Chondrocyte (in vitro differentiated cells): ENCODE results near the gene HOXB2. TPM values are rescaled to one million over a fixed set of nuclear protein-coding genes. Genes with fewer than 3 reads are reported as not detected.

ENCODE experiments used
- DNase-seq: peaks from one replicate; pipeline ENCODE4 v3.0.0; 2021; ENCODE audit warnings: mixed read lengths, low spot score
- H3K27ac Mint-ChIP-seq: one replicate; pipeline ENCODE4 v1.8.0; 2021; ENCODE audit warnings: mild to moderate bottlenecking, moderate library complexity, mixed read lengths; ENCODE audit not compliant: unreplicated experiment
- H3K27me3 Mint-ChIP-seq: 2 replicates; pipeline ENCODE4 v1.8.0; 2021; ENCODE audit warnings: low read depth, mixed read lengths
- H3K36me3 Mint-ChIP-seq: 2 replicates; pipeline ENCODE4 v1.8.0; 2021; ENCODE audit warnings: low read depth, mixed read lengths
- H3K4me1 Mint-ChIP-seq: 2 replicates; pipeline ENCODE4 v1.8.0; 2021; ENCODE audit warnings: low read depth, mild to moderate bottlenecking, mixed read lengths
- H3K4me3 Mint-ChIP-seq: one replicate; pipeline ENCODE4 v1.8.0; 2021; ENCODE audit warnings: mild to moderate bottlenecking, moderate library complexity, mixed read lengths; ENCODE audit not compliant: unreplicated experiment
- H3K9me3 Mint-ChIP-seq: 2 replicates; pipeline ENCODE4 v1.8.0; 2021; ENCODE audit warnings: low read depth, mixed read lengths
- total RNA-seq: library from RNA; stranded (reverse); gene quantifications from 3 replicates; pipeline ENCODE4 v1.2.1, GENCODE V29; 2021
- TF ChIP-seq, protein P1 (sequence below): fragments of 200-600 bp; sonication (generic); IDR thresholded peaks from 2 replicates; pipeline ENCODE4 v1.5.0; 2021; ENCODE audit warnings: antibody characterized with exemption, mild to moderate bottlenecking, moderate library complexity

HOXB2 gene
- total RNA-seq, 1 donor from 2014 or later, result 0.72 TPM

DNA sequence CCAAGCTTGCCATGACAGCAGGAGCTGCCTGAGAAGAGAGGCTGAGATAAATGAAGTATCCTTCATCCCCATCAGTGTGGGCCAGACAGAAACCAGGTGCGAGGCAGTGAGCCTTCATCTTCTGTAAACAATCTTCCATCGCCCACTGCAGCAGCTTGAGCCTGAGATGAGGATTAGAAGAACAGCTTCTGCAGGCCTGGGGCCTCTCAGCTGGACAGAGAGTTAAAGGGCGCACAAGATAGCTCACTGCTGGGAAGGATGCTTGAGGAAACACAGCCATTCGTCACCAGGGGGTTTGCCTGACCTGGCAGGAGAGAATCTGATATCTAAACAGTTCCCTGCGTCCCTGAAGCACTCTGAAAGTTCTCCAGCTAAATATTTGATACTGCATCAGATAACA lies 41.2 kb downstream of the HOXB2 start:
- H3K27ac Mint-ChIP-seq, result no peak overlapping the region
- peaks cover 54% of the 10 kb centered on the region for H3K27me3 Mint-ChIP-seq
- H3K9me3 Mint-ChIP-seq, result no peaks in the 10 kb centered on the region
- no peaks in the 10 kb centered on the region for H3K4me1 Mint-ChIP-seq
- H3K4me3 Mint-ChIP-seq, result no peak overlapping the region
- no peaks in the 10 kb centered on the region for H3K36me3 Mint-ChIP-seq
- TF ChIP-seq, protein P1, sequence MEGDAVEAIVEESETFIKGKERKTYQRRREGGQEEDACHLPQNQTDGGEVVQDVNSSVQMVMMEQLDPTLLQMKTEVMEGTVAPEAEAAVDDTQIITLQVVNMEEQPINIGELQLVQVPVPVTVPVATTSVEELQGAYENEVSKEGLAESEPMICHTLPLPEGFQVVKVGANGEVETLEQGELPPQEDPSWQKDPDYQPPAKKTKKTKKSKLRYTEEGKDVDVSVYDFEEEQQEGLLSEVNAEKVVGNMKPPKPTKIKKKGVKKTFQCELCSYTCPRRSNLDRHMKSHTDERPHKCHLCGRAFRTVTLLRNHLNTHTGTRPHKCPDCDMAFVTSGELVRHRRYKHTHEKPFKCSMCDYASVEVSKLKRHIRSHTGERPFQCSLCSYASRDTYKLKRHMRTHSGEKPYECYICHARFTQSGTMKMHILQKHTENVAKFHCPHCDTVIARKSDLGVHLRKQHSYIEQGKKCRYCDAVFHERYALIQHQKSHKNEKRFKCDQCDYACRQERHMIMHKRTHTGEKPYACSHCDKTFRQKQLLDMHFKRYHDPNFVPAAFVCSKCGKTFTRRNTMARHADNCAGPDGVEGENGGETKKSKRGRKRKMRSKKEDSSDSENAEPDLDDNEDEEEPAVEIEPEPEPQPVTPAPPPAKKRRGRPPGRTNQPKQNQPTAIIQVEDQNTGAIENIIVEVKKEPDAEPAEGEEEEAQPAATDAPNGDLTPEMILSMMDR, result no peak
- no peak for DNase-seq

DNA sequence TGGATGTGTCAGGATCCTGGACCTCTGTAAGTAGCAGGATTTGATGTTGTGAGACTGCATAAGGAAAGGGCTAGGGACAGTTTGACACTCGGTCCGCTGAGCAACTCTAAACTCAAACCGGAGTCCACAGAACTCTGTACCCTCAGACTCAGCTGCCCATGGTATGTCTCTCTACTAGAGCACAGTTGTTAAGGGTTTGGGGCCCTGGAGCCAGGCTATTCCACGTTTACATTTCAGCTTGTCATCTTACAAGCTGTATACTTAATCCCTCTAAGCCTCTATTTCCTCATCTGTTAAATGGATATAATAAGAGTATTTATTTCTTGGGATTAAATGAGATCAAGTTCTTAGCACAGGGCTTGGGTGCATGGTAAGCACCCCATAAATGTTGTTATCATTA lies 42.0 kb downstream of the HOXB2 start:
- no peaks in the 10 kb centered on the region for H3K9me3 Mint-ChIP-seq
- no peak for DNase-seq
- no peak overlapping the region for H3K4me3 Mint-ChIP-seq
- H3K27ac Mint-ChIP-seq, result no peak overlapping the region
- TF ChIP-seq, protein P1, result no peak
- H3K4me1 Mint-ChIP-seq, result no peaks in the 10 kb centered on the region
- H3K36me3 Mint-ChIP-seq, result no peaks in the 10 kb centered on the region
- H3K27me3 Mint-ChIP-seq, result peaks cover 62% of the 10 kb centered on the region

DNA sequence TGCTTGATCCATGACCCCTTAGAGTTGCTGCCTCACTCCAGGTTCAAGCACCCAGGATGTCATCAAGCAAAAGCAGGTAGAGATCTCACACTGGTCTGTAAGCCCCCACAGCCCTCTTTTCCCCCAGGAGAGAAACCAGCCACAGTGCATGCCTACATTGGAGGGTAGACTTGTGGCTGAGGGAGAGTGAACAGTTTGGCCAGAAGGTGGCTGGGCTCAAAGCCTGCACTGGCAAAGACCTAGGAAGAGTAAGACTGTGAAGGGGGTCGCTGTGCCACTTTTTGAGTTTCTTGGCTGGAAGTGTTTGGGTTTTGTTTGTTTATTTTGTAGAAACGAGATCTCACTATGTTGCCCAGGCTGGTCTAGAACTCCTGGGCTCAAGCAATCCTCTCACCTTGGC lies 42.6 kb downstream of the HOXB2 start:
- Mint-ChIP-seq H3K4me1 (no peaks in the 10 kb centered on the region), H3K36me3 (no peaks in the 10 kb centered on the region), H3K27ac (no peak overlapping the region), H3K9me3 (no peaks in the 10 kb centered on the region), H3K27me3 (peaks cover 67% of the 10 kb centered on the region), H3K4me3 (no peak overlapping the region)
- DNase-seq, result no peak
- TF ChIP-seq, protein P1, result no peak

DNA sequence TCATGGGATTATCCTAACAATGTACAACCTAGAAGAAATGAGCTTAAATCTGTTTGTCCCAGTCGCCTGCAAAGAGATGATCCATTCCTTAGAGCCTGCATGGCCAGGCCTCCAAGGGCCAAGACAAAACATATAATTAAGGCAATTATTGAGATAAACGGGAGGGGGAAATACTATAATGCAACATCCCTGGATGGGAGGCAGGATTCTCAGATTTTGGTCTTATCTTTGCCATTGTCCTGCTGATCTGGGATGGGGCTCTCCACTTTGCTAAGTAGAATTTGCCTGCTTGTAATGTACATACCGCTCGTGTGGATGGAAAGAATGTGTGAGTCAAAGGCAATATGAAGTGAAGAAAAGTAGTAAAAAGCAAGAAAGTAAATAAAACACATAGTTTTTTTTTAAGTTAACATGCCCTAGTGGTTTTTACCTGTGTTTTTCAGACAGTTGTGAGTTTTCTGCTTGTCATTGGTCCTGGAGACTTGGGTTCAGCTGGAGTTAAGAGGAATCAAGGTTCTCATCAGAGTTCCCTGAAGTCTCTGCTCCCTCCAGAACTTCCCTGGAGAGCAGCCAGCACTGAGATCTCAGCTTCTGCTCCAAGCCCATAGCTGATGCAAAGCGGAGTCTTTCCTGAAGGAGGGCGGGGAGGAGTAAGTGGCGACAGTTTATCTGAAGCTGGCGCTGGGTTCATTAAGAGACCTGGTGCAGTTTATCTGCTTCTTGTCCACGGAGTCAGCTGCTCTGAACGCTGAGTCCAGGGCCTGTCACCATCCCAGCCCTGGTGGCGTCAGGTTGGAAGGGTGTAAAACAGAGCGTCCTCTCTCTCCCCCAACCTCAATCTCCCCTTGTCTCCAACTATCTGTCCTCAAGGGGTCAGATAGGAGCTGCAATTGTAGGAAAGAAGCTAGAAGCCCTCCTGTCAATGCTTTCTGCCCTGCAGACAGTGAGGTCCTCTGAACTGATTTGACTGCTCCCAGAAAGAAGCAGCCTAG lies 44.2 kb downstream of the HOXB2 start:
- TF ChIP-seq, protein P1, result no peak
- H3K9me3 Mint-ChIP-seq, result no peaks in the 10 kb centered on the region
- H3K4me3 Mint-ChIP-seq, result no peak overlapping the region
- H3K27me3 Mint-ChIP-seq, result peaks cover 69% of the 10 kb centered on the region
- H3K36me3 Mint-ChIP-seq, result no peaks in the 10 kb centered on the region
- no peak for DNase-seq
- H3K27ac Mint-ChIP-seq, result no peak overlapping the region
- H3K4me1 Mint-ChIP-seq, result no peaks in the 10 kb centered on the region

DNA sequence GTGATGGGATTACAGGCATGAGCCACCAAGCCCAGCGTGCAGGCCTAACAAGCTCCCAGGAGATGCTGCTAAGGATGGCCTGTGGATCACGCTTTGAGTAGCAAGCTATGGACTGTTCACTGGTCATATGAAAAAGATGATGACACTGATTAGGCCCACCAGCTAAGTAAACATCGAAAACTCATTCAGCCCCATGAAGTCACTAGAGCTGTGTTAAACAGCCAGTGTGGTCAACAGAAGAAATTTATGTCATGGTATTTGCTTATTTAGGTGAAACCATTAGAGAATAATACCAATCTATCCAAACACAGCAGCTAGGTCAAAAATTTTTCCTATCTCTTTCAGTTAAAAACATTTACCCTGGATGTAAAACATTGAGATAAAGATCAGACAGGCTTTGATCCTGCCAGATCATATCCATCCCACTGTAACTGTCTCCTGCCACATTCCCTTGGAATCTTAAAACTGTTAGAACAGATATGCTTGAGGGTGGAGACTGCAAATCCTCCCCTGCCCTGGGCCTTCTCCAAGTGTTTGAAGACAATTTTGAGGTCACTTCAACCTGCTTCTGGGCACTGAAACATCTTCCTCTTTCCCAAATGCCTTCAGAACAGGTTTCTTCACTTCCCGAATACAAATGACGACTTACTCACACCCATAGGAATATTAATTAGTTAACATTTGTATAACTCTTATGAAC lies 45.0 kb downstream of the HOXB2 start:
- no peak for DNase-seq
- Mint-ChIP-seq H3K27me3 (peaks cover 69% of the 10 kb centered on the region), H3K9me3 (no peaks in the 10 kb centered on the region), H3K4me3 (no peak overlapping the region), H3K4me1 (no peaks in the 10 kb centered on the region), H3K27ac (no peak overlapping the region), H3K36me3 (no peaks in the 10 kb centered on the region)
- TF ChIP-seq, protein P1, result no peak
